ENCODE measurements around the gene C11orf65.
"Not testable (repeated sequence)": the region's sequence is repeated elsewhere in the genome, so short reads cannot be mapped to it uniquely, and the experiment has no call there.

Gene C11orf65

DNA sequence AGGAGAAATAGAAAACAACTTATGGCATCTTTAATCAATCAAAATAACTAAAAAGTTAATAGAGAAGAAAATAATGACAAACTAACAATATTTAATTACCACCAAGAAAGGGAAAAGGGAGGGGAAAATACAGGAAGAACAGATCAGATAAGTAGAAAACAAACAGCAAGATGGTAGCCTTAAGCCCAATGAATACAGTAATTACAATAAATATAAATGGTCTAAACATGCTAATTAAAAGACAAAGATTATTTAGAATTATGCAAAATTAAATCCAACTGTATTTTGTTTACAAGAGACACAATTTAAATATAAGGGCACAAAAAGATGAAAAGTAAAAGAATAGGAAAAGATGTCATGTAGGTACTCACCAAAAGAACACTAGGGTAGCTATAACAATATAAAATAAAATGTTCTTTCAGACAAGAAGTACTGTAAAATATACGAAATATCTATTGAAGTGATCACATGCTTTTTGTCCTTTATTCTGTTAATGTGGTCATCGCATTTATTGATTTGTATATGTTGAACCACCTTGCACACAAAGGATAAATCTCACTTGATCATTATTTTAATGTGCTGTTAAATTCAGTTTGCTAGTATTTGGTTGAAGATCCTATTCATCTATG, 14.0 kb downstream of the C11orf65 start:
- no peak for TF ChIP-seq EZH2 (IDR thresholded peaks at IDR 0.05)
- TF ChIP-seq POLR2AphosphoS5 (IDR thresholded peaks at IDR 0.05; ENCODE audit: borderline replicate concordance, low read depth, low read length), result no peak
- no peak for TF ChIP-seq FOXP2 (optimal IDR thresholded peaks at IDR 0.05; ENCODE audit: control extremely low read depth, extremely low read length, insufficient read depth)
- H3K4me3 ChIP-seq, result no peak overlapping the region
- H3K27ac ChIP-seq, result no peak overlapping the region
- H3K9ac ChIP-seq (ENCODE audit: insufficient read length), result no peak overlapping the region
- no peak for DNase-seq (ENCODE audit: low read depth, low spot score)
- H3K36me3 ChIP-seq (ENCODE audit: insufficient read depth, low read length), result no peaks in the 10 kb centered on the region
- H3K9me3 ChIP-seq (ENCODE audit: low read depth, low read length), result no peaks in the 10 kb centered on the region

DNA sequence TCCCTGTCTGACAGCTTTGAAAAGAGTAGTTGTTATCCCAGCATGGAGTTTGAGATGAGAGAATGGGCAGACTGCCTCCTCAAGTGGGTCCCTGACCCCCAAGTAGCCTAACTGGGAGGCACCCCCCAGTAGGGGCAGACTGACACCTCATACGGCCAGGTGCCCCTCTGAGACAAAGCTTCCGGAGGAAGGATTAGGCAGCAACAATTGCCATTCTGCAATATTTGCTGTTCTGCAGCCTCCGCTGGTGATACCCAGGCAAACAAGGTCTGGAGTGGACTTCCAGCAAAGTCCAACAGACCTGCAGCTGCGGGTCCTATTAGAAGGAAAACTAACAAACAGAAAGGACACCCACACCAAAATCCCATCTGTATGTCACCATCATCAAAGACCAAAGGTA, 25.9 kb downstream of the C11orf65 start:
- not testable (repeated sequence) for H3K9ac ChIP-seq (ENCODE audit: insufficient read length); H3K4me3 ChIP-seq; DNase-seq (ENCODE audit: low read depth, low spot score); H3K9me3 ChIP-seq (ENCODE audit: low read depth, low read length); H3K36me3 ChIP-seq (ENCODE audit: insufficient read depth, low read length); H3K27ac ChIP-seq

DNA sequence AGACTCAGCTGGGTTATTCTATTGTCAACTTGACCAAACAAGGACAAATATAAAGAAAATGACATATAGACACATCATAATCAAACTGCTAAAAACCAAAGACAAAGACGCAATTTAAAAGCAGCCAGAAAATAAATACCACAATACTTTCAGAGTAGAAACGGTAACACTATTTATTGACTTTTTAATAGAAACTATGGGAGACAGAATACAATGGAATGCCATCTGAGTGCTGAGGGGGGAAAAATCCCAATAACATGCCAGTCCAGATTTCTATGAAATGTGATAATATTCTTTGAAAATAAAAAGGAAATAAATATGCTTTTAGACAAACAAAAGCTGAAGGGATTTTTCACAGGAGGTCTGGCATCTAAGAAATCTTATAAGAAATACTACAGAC, 30.7 kb downstream of the C11orf65 start:
- H3K9ac ChIP-seq (ENCODE audit: insufficient read length), result no peak overlapping the region
- H3K36me3 ChIP-seq (ENCODE audit: insufficient read depth, low read length), result no peaks in the 10 kb centered on the region
- H3K4me3 ChIP-seq, result no peak overlapping the region
- H3K27ac ChIP-seq, result no peak overlapping the region
- no peak for TF ChIP-seq EZH2 (IDR thresholded peaks at IDR 0.05)
- TF ChIP-seq POLR2AphosphoS5 (IDR thresholded peaks at IDR 0.05; ENCODE audit: borderline replicate concordance, low read depth, low read length), result no peak
- TF ChIP-seq FOXP2 (optimal IDR thresholded peaks at IDR 0.05; ENCODE audit: control extremely low read depth, extremely low read length, insufficient read depth), result no peak
- DNase-seq (ENCODE audit: low read depth, low spot score), result no peak
- H3K9me3 ChIP-seq (ENCODE audit: low read depth, low read length), result no peaks in the 10 kb centered on the region

DNA sequence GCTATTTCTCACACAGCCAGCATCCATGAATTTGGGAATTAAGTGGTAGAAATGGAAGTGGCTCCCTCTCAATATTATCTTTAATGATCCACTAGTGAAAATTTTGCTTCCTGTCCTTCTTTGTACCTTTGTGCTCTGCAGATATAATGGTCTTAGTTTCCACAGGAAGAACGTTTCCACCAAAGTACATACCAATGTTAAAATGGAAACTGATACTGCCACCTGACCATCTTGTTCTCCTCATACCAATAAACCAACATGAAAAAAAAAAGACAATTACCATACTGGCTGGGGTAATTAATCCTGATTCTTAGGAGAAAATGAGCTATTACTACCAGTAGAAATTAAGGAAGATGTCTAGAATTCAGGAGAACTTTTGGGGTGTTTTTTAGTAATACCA, 32.3 kb downstream of the C11orf65 start:
- no peak overlapping the region for H3K9ac ChIP-seq (ENCODE audit: insufficient read length)

DNA sequence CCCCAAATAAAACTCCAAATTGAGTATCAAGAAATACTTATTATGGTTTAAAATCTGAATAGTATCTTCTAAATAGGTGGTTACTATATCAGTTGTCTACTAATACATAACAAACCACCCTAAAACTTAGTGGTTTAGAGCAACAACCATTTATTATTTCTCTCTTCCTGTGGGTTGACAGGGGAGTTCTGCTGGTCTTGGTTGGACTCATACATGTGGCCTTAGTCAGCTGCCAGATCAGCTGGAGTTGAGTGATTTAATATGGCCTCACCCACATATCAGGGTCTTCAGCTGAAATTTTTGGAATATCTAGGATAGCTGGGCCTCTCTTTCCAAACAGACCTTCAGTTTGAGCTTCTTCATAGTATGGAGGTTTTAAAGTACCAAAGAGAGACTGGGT, 34.5 kb downstream of the C11orf65 start:
- no peak overlapping the region for H3K9ac ChIP-seq (ENCODE audit: insufficient read length)
- DNase-seq (ENCODE audit: low read depth, low spot score), result no peak
- no peaks in the 10 kb centered on the region for H3K9me3 ChIP-seq (ENCODE audit: low read depth, low read length)
- TF ChIP-seq POLR2AphosphoS5 (IDR thresholded peaks at IDR 0.05; ENCODE audit: borderline replicate concordance, low read depth, low read length), result no peak
- TF ChIP-seq FOXP2 (optimal IDR thresholded peaks at IDR 0.05; ENCODE audit: control extremely low read depth, extremely low read length, insufficient read depth), result no peak
- TF ChIP-seq EZH2 (IDR thresholded peaks at IDR 0.05), result no peak
- no peak overlapping the region for H3K27ac ChIP-seq
- no peaks in the 10 kb centered on the region for H3K36me3 ChIP-seq (ENCODE audit: insufficient read depth, low read length)
- no peak overlapping the region for H3K4me3 ChIP-seq

More for the DNA sequence above, 32.3 kb downstream of the C11orf65 start:
- DNase-seq (ENCODE audit: low read depth, low spot score), result no peak
- H3K27ac ChIP-seq, result no peak overlapping the region
- H3K36me3 ChIP-seq (ENCODE audit: insufficient read depth, low read length), result no peaks in the 10 kb centered on the region
- no peak overlapping the region for H3K4me3 ChIP-seq
- TF ChIP-seq EZH2 (IDR thresholded peaks at IDR 0.05) (no peak), POLR2AphosphoS5 (IDR thresholded peaks at IDR 0.05; ENCODE audit: borderline replicate concordance, low read depth, low read length) (no peak), FOXP2 (optimal IDR thresholded peaks at IDR 0.05; ENCODE audit: control extremely low read depth, extremely low read length, insufficient read depth) (no peak)
- H3K9me3 ChIP-seq (ENCODE audit: low read depth, low read length), result no peaks in the 10 kb centered on the region

DNA sequence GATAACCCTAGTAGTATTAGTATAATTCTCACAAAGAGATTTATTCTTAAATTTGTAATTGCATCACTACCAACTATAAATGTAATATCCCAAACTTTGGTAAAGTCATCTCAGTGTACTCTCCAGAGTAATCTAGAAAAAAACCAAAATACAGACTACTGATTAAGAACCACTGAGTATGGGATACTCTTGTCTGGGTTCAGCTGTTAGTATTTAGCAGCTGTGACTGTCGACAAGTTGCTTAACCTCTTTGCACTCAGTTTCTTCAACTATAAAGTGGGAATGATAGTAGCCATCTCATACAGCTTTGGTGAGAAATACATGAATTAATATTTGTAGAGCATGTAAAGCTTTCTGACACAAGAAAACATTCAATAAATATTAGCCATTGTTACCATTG, 35.3 kb downstream of the C11orf65 start:
- no peaks in the 10 kb centered on the region for H3K9me3 ChIP-seq (ENCODE audit: low read depth, low read length)

DNA sequence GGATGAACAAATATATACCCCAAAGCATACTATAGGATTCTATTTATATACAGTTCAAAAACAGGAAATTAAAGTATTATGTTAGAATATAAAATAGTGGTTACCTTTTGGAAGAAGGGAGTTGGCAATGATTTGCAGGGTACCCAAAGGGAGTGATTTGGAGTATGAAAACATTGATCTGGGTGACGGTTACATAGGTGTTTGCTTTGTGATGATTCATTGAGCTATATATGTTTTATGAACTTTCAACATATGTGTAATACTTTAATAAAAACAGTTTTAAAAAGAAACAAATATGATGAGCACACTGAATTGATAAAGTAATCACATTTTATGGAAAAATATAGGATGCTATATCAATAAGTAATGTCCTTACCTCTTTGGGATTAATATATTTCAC, 36.0 kb downstream of the C11orf65 start:
- DNase-seq (ENCODE audit: low read depth, low spot score), result no peak
- no peak overlapping the region for H3K27ac ChIP-seq
- no peak for TF ChIP-seq FOXP2 (optimal IDR thresholded peaks at IDR 0.05; ENCODE audit: control extremely low read depth, extremely low read length, insufficient read depth)
- no peak for TF ChIP-seq EZH2 (IDR thresholded peaks at IDR 0.05)
- TF ChIP-seq POLR2AphosphoS5 (IDR thresholded peaks at IDR 0.05; ENCODE audit: borderline replicate concordance, low read depth, low read length), result no peak
- H3K9ac ChIP-seq (ENCODE audit: insufficient read length), result no peak overlapping the region
- no peaks in the 10 kb centered on the region for H3K36me3 ChIP-seq (ENCODE audit: insufficient read depth, low read length)
- H3K9me3 ChIP-seq (ENCODE audit: low read depth, low read length), result no peaks in the 10 kb centered on the region
- H3K4me3 ChIP-seq, result no peak overlapping the region

More for the DNA sequence above, 35.3 kb downstream of the C11orf65 start:
- Histone ChIP-seq H3K27ac (no peak overlapping the region), H3K4me3 (no peak overlapping the region), H3K9ac (ENCODE audit: insufficient read length) (no peak overlapping the region), H3K36me3 (ENCODE audit: insufficient read depth, low read length) (no peaks in the 10 kb centered on the region)
- TF ChIP-seq EZH2 (IDR thresholded peaks at IDR 0.05) (no peak), POLR2AphosphoS5 (IDR thresholded peaks at IDR 0.05; ENCODE audit: borderline replicate concordance, low read depth, low read length) (no peak), FOXP2 (optimal IDR thresholded peaks at IDR 0.05; ENCODE audit: control extremely low read depth, extremely low read length, insufficient read depth) (no peak)
- DNase-seq (ENCODE audit: low read depth, low spot score), result no peak

DNA sequence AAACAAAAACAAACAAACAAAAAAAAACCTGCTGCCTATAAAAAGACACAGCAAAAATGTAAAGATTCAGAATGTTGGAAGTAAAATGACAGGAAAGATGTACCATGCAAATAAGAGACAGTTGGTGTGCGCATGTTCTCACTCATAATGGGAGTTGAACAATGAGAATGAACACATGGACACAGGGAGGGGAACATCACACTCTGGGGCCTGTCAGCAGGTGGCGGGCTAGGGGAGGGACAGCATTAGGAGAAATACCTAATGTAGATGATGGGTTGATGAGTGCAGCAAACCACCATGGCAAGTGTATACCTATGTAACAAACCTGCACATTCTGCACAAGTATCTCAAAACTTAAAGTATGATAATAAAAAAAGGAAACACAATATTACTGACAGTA, 49.8 kb downstream of the C11orf65 start:
- not testable (repeated sequence) for DNase-seq (ENCODE audit: low read depth, low spot score); H3K9me3 ChIP-seq (ENCODE audit: low read depth, low read length); H3K27ac ChIP-seq; H3K36me3 ChIP-seq (ENCODE audit: insufficient read depth, low read length); H3K9ac ChIP-seq (ENCODE audit: insufficient read length); H3K4me3 ChIP-seq

DNA sequence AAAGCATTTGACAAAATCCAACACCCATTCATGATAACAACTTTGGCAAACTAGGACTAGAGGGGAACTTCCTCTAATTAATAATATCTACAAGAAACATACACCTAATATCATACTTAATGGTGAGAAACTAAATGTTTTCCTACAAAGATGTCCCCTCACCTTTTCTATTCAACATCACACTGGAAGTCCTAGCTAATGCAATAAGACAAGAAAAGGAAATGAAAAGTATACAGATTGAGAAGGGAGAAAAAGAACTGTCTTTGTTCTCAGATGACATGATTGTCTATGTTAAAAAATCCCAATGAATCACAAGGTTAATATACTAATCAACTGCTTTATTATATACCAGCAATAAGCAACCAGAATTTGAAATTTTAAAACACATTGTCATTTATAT, 52.4 kb downstream of the C11orf65 start:
- TF ChIP-seq POLR2AphosphoS5 (IDR thresholded peaks at IDR 0.05; ENCODE audit: borderline replicate concordance, low read depth, low read length) (no peak), FOXP2 (optimal IDR thresholded peaks at IDR 0.05; ENCODE audit: control extremely low read depth, extremely low read length, insufficient read depth) (no peak), EZH2 (IDR thresholded peaks at IDR 0.05) (no peak)
- Histone ChIP-seq H3K4me3 (no peak overlapping the region), H3K36me3 (ENCODE audit: insufficient read depth, low read length) (no peaks in the 10 kb centered on the region), H3K9me3 (ENCODE audit: low read depth, low read length) (no peaks in the 10 kb centered on the region), H3K27ac (no peak overlapping the region), H3K9ac (ENCODE audit: insufficient read length) (no peak overlapping the region)
- no peak for DNase-seq (ENCODE audit: low read depth, low spot score)

Measured in SK-N-MC (cell line).